Type B pancreatic cell (in vitro differentiated cells): ENCODE measurements around the gene SPG7. TPM values are rescaled to one million over a fixed set of nuclear protein-coding genes. Genes with fewer than 3 reads are reported as not detected.

Experiments used
- DNase-seq: peaks from one replicate; pipeline ENCODE4 v3.0.0; 2021; ENCODE audit warnings: mixed read lengths; ENCODE audit not compliant: unreplicated experiment; ENCODE audit errors: extremely low spot score
- H3K27ac Mint-ChIP-seq: 2 replicates; pipeline ENCODE4 v1.8.0; 2021; ENCODE audit warnings: mild to moderate bottlenecking, mixed read lengths
- H3K27me3 Mint-ChIP-seq: 2 replicates; pipeline ENCODE4 v1.8.0; 2021; ENCODE audit warnings: mixed read lengths
- H3K36me3 Mint-ChIP-seq: 2 replicates; pipeline ENCODE4 v1.8.0; 2021; ENCODE audit warnings: mixed read lengths
- H3K4me1 Mint-ChIP-seq: one replicate; pipeline ENCODE4 v1.8.0; 2021; ENCODE audit warnings: mixed read lengths; ENCODE audit not compliant: unreplicated experiment
- H3K4me3 Mint-ChIP-seq: 2 replicates; pipeline ENCODE4 v1.8.0; 2021; ENCODE audit warnings: mild to moderate bottlenecking, mixed read lengths
- H3K9me3 Mint-ChIP-seq: 2 replicates; pipeline ENCODE4 v1.8.0; 2021; ENCODE audit warnings: mixed read lengths
- total RNA-seq: library from RNA; stranded (reverse); gene quantifications from 2 replicates; pipeline ENCODE4 v1.2.1, GENCODE V29; 2021; ENCODE audit warnings: low replicate concordance
- TF ChIP-seq, protein P1 (sequence below): fragments of 200-600 bp; sonication (generic); conservative IDR thresholded peaks from 2 replicates; pipeline ENCODE4 v1.5.0; 2021; ENCODE audit warnings: antibody characterized with exemption, mild to moderate bottlenecking

The SPG7 gene
- total RNA-seq, 1 donor from 2014 or later = 129 TPM

DNA sequence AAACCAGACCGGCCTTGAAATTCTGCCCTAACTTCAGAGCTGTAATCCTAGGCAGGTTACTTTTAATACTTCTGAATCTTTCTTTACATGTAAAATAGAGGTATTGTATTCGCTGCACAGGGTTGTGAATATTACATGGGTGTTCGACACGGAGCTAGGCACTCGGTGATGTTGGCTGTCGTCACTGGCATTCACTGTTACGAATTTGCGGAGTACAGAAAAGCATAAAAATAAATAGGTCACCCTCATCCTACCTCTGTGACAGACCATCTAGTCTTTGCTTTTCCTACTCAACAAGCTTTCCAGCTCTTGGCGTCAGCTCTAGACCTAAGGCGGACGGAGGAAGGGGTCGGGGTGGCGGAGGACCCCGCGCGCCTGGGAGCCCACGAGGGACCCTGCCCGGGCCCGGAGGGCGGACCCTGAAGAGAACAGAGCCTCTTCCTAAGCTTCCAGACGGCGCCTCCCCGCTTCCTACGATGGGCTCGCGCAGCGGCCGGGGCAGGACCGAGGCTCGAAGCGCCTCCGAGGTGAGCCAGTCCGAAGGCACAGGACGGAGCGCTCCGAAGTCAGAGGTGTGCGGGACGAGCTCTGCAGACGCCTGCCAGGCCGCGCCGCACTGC lies 879 bp upstream of the SPG7 start:
- no peak for DNase-seq
- TF ChIP-seq, protein P1, sequence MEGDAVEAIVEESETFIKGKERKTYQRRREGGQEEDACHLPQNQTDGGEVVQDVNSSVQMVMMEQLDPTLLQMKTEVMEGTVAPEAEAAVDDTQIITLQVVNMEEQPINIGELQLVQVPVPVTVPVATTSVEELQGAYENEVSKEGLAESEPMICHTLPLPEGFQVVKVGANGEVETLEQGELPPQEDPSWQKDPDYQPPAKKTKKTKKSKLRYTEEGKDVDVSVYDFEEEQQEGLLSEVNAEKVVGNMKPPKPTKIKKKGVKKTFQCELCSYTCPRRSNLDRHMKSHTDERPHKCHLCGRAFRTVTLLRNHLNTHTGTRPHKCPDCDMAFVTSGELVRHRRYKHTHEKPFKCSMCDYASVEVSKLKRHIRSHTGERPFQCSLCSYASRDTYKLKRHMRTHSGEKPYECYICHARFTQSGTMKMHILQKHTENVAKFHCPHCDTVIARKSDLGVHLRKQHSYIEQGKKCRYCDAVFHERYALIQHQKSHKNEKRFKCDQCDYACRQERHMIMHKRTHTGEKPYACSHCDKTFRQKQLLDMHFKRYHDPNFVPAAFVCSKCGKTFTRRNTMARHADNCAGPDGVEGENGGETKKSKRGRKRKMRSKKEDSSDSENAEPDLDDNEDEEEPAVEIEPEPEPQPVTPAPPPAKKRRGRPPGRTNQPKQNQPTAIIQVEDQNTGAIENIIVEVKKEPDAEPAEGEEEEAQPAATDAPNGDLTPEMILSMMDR = no peak
- Mint-ChIP-seq H3K9me3 (no peaks in the 10 kb centered on the region), H3K4me3 (peak overlapping the region; percentile 85), H3K27me3 (no peaks in the 10 kb centered on the region), H3K27ac (peak overlapping the region; percentile 85), H3K36me3 (no peaks in the 10 kb centered on the region), H3K4me1 (peaks cover 21% of the 10 kb centered on the region)

GRCh38 chr16:89510526-89510925 lies 2.3 kb downstream of the SPG7 start:
- H3K27me3 Mint-ChIP-seq = no peaks in the 10 kb centered on the region
- no peaks in the 10 kb centered on the region for H3K9me3 Mint-ChIP-seq
- H3K36me3 Mint-ChIP-seq = peaks cover 5% of the 10 kb centered on the region

GRCh38 chr16:89511374-89511773 lies 3.2 kb downstream of the SPG7 start:
- Mint-ChIP-seq H3K9me3 (no peaks in the 10 kb centered on the region), H3K4me1 (peaks cover 4% of the 10 kb centered on the region), H3K27me3 (no peaks in the 10 kb centered on the region), H3K27ac (no peak overlapping the region), H3K36me3 (peaks cover 5% of the 10 kb centered on the region), H3K4me3 (no peak overlapping the region)
- TF ChIP-seq, protein P1 = no peak
- no peak for DNase-seq

More at GRCh38 chr16:89510526-89510925, 2.3 kb downstream of the SPG7 start:
- TF ChIP-seq, protein P1 = no peak
- Mint-ChIP-seq H3K4me3 (peak overlapping the region; percentile 99), H3K27ac (peak overlapping the region; percentile 50), H3K4me1 (peaks cover 10% of the 10 kb centered on the region)
- DNase-seq = no peak

DNA sequence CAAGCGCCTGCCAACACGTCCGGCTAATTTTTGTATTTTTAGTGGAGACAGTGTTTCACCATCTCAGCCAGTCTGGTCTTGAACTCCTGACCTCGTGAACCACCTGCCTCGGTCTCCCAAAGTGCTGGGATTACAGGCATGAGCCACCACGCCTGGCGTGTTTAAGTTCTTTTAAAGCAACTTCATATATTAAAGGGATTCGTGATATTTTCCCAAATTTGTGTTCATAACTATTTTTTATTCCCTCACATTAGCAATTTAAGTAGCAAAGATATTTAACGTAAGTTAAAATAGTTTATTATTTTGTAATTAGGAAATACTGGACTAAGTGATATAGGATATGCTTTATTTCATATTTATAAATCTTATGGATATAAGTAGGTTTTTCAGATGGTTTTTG lies 4.2 kb downstream of the SPG7 start:
- DNase-seq = no peak
- Mint-ChIP-seq H3K4me3 (no peak overlapping the region), H3K27ac (no peak overlapping the region), H3K27me3 (no peaks in the 10 kb centered on the region), H3K4me1 (no peaks in the 10 kb centered on the region), H3K36me3 (peaks cover 13% of the 10 kb centered on the region), H3K9me3 (no peaks in the 10 kb centered on the region)
- TF ChIP-seq, protein P1 = no peak

DNA sequence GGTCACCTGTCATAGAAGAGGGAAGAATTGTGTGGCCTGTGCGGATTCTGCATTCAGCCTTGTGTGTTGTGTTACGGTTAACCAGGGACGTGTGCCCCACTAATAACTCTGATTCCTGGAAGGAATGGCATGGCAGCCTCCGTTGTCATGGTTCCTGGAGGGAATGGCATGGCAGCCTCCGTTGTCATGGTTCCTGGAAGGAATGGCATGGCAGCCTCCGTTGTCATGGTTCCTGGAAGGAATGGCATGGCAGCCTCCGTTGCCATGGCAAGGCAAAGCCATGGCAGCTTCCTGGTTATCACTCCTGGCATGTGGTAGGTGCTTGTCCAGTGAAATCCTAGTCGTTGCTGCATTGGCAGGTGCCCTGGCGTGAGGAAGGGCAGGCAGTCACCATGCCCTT lies 8.9 kb downstream of the SPG7 start:
- no peak overlapping the region for H3K4me3 Mint-ChIP-seq
- no peaks in the 10 kb centered on the region for H3K9me3 Mint-ChIP-seq
- H3K4me1 Mint-ChIP-seq = no peaks in the 10 kb centered on the region
- TF ChIP-seq, protein P1 = no peak
- H3K27ac Mint-ChIP-seq = no peak overlapping the region
- no peak for DNase-seq
- H3K36me3 Mint-ChIP-seq = peaks cover 33% of the 10 kb centered on the region
- H3K27me3 Mint-ChIP-seq = no peaks in the 10 kb centered on the region
